Mesothelial cell of epicardium (in vitro differentiated cells): ENCODE data around the gene RNASET2. TPM values are rescaled to one million over a fixed set of nuclear protein-coding genes. Genes with fewer than 3 reads are reported as not detected.

ENCODE experiments used
- DNase-seq, 2 experiments: peaks; one replicate each; pipeline ENCODE4 v3.0.0; 2021; ENCODE audit warnings: low spot score in 2 of 2; ENCODE audit not compliant: unreplicated experiment in 2 of 2
- H3K27ac Mint-ChIP-seq: 2 replicates; pipeline ENCODE4 v1.8.0; 2021; ENCODE audit warnings: mixed read lengths
- H3K27me3 Mint-ChIP-seq: 2 replicates; pipeline ENCODE4 v1.8.0; 2021; ENCODE audit warnings: low read depth, mixed read lengths
- H3K36me3 Mint-ChIP-seq: 2 replicates; pipeline ENCODE4 v1.8.0; 2021; ENCODE audit warnings: mixed read lengths
- H3K4me1 Mint-ChIP-seq: 2 replicates; pipeline ENCODE4 v1.8.0; 2021; ENCODE audit warnings: mixed read lengths
- H3K4me3 Mint-ChIP-seq: 2 replicates; pipeline ENCODE4 v1.8.0; 2021; ENCODE audit warnings: mild to moderate bottlenecking, moderate library complexity, mixed read lengths
- H3K9me3 Mint-ChIP-seq: 2 replicates; pipeline ENCODE4 v1.8.0; 2021; ENCODE audit warnings: mixed read lengths
- CTCF ChIP-seq: fragments of 200-600 bp; sonication (generic); IDR thresholded peaks from one replicate; pipeline ENCODE4 v1.5.0; 2021; ENCODE audit warnings: antibody characterized with exemption; ENCODE audit not compliant: unreplicated experiment
- total RNA-seq: library from RNA; stranded (reverse); gene quantifications from 3 replicates; pipeline ENCODE4 v1.2.1, GENCODE V29; 2021

Gene RNASET2
- total RNA-seq, 1 donor from 2014 or later, result 42.3 TPM

- peaks cover 36% of the 10 kb centered on the region for H3K4me1 Mint-ChIP-seq
- H3K27ac Mint-ChIP-seq, result peak overlapping the region; percentile 89
- no peaks in the 10 kb centered on the region for H3K36me3 Mint-ChIP-seq
- peak in 1 of 2 experiments; percentile 45 for DNase-seq
- TF ChIP-seq CTCF, result no peak
- H3K4me3 Mint-ChIP-seq, result peak overlapping the region; percentile 85
- H3K9me3 Mint-ChIP-seq, result no peaks in the 10 kb centered on the region
- peaks cover 2% of the 10 kb centered on the region for H3K27me3 Mint-ChIP-seq
Measured at GRCh38 chr6:166957087-166957804, 896 bp upstream of the RNASET2 start.

- no peak overlapping the region for H3K27ac Mint-ChIP-seq
- no peak for TF ChIP-seq CTCF
- peak overlapping the region; percentile 85 for H3K4me3 Mint-ChIP-seq
- peaks cover 2% of the 10 kb centered on the region for H3K27me3 Mint-ChIP-seq
- no peaks in the 10 kb centered on the region for H3K9me3 Mint-ChIP-seq
- H3K36me3 Mint-ChIP-seq, result peaks cover 4% of the 10 kb centered on the region
- peaks cover 36% of the 10 kb centered on the region for H3K4me1 Mint-ChIP-seq
- no peak for DNase-seq
Measured at GRCh38 chr6:166955865-166956443, 396 bp downstream of the RNASET2 start.

- Mint-ChIP-seq H3K27ac (no peak overlapping the region), H3K27me3 (peaks cover 2% of the 10 kb centered on the region), H3K4me3 (peak overlapping the region; percentile 85), H3K4me1 (peaks cover 30% of the 10 kb centered on the region), H3K36me3 (peaks cover 10% of the 10 kb centered on the region), H3K9me3 (no peaks in the 10 kb centered on the region)
- TF ChIP-seq CTCF, result no peak
- no peak for DNase-seq
Measured at GRCh38 chr6:166955121-166955864, 1.1 kb downstream of the RNASET2 start.

- peak overlapping the region; percentile 85 for H3K4me3 Mint-ChIP-seq
- peaks cover 14% of the 10 kb centered on the region for H3K36me3 Mint-ChIP-seq
- peaks cover 25% of the 10 kb centered on the region for H3K4me1 Mint-ChIP-seq
- H3K27ac Mint-ChIP-seq, result no peak overlapping the region
- H3K9me3 Mint-ChIP-seq, result no peaks in the 10 kb centered on the region
- H3K27me3 Mint-ChIP-seq, result peaks cover 2% of the 10 kb centered on the region
- no peak for DNase-seq
- no peak for TF ChIP-seq CTCF
Measured at GRCh38 chr6:166954118-166954713, 2.1 kb downstream of the RNASET2 start.

- Mint-ChIP-seq H3K4me1 (peaks cover 25% of the 10 kb centered on the region), H3K27ac (no peak overlapping the region), H3K4me3 (no peak overlapping the region), H3K36me3 (peaks cover 14% of the 10 kb centered on the region), H3K9me3 (no peaks in the 10 kb centered on the region), H3K27me3 (no peaks in the 10 kb centered on the region)
- no peak for TF ChIP-seq CTCF
- DNase-seq, result no peak
Measured at GRCh38 chr6:166952567-166953486, 3.5 kb downstream of the RNASET2 start.
